ENCODE data around the gene CMTR2.

CMTR2 gene, protein sequence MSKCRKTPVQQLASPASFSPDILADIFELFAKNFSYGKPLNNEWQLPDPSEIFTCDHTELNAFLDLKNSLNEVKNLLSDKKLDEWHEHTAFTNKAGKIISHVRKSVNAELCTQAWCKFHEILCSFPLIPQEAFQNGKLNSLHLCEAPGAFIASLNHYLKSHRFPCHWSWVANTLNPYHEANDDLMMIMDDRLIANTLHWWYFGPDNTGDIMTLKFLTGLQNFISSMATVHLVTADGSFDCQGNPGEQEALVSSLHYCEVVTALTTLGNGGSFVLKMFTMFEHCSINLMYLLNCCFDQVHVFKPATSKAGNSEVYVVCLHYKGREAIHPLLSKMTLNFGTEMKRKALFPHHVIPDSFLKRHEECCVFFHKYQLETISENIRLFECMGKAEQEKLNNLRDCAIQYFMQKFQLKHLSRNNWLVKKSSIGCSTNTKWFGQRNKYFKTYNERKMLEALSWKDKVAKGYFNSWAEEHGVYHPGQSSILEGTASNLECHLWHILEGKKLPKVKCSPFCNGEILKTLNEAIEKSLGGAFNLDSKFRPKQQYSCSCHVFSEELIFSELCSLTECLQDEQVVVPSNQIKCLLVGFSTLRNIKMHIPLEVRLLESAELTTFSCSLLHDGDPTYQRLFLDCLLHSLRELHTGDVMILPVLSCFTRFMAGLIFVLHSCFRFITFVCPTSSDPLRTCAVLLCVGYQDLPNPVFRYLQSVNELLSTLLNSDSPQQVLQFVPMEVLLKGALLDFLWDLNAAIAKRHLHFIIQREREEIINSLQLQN

DNA sequence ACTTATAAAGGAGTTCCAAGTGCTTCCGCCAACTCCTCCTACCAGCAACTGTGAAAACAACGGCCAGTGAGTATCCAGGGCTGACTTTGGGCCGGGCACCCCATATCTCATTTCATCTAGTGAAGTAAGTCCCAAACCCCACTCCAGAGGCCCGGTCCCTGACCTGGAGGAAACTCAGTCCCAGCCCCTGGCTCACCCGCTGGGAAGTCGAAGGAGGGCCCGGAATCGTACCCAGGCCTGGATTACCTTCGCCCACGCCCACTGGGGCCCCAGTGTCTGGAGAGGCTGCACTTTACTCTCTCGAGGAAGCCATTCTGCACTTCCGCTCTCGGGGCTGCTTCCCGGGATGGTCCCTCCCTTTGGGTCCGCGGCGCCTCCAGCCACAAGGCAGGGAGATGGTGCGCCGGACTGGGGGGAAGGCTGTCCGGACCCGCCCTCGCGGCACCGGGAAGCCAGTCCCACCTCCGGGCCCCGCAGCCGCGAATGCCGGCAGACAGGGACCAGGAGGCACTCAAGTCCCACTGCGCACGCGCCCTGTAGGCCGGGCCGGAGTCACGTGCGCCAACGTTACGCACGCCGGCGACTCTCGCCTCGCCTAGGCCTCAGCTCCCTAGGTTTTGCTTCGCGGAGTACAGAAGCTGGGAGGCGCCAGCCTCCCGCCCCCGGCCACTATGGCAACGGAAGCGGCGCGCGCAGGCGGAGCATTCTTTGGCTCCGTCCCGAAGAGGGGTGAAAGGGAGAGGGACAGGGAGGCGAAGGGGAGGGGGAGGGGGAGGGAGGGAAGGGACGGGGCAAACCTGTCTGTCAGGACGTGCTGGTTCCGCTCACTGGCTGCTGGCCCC is at the start of gene CMTR2:
TSS of gene CMTR2 (minus strand) at position 513 of the 842 bp plus-strand sequence. CDS start 3,482 bp downstream, outside the sequence.
- ChIA-PET POLR2A (interaction anchor here (1.0 kb wide), 1 partner anchor 49 kb away, joined by 3 read pairs; no protein-coding TSS in a partner anchor), CTCF (no interaction called here)
- TF ChIP-seq L3MBTL2 (conservative IDR thresholded peaks at IDR 0.05) = peak; percentile 97
- no peak for TF ChIP-seq TARDBP (IDR thresholded peaks at IDR 0.05)
- DNase-seq (ENCODE audit: extremely low spot score) = peak; percentile 92

DNA sequence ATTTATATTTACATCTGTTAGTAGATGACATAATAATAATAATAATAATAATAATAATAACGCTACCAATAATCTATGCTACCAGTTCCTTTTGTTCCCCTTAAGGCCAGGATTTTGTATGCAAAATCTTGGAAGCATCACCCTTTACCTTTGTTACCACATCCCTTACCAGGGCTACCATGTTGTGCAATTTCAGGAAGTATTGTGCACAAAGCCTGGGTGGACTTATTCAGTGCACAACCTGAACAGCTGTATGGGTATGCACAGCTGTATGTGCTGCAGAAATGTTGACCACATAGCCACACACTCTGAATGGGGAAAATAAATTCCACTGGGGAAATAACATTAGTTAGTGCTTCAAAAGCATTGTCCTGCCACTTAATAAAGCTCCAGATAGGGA is 49.4 kb upstream of the CMTR2 start:
- TF ChIP-seq FOXA1 (IDR thresholded peaks at IDR 0.05) (no peak), SP1 (IDR thresholded peaks at IDR 0.05) (no peak), HDGF (IDR thresholded peaks at IDR 0.05; ENCODE audit: borderline replicate concordance) (no peak), ZNF384 (IDR thresholded peaks at IDR 0.05) (no peak), CTBP1 (IDR thresholded peaks at IDR 0.05; ENCODE audit: borderline replicate concordance) (no peak), FOXM1 (IDR thresholded peaks at IDR 0.05; ENCODE audit: borderline replicate concordance) (no peak), TARDBP (IDR thresholded peaks at IDR 0.05) (no peak), ARNT (IDR thresholded peaks at IDR 0.05) (no peak), SUZ12 (IDR thresholded peaks at IDR 0.05) (no peak)
- POLR2A ChIA-PET = no interaction called here
- DNase-seq (ENCODE audit: extremely low spot score) = no peak
- CTCF ChIA-PET = interaction anchor here (0.8 kb wide), 1 partner anchor 27 kb away, joined by 4 read pairs; no protein-coding TSS in a partner anchor

DNA sequence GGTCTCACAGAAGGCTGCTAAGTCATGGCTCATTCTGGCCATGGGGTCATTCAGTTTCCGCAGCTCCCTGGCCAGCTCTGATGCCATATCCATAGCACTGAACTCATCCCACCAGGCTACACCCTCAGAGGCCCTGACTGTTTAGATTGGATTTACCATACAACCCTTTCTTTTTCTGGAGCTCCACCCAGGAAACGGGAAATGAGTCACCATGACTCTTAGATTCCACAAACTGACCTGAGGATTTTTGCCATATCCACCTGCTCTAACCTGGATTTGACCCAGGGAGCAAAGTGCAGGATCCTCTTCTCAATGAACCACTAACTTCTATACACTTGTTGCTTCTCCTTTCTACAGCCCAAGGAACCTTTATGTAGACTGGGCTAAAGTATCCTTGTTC is 49.0 kb upstream of the CMTR2 start:
- no peak for DNase-seq (ENCODE audit: extremely low spot score)
- POLR2A ChIA-PET = no interaction called here
- CTCF ChIA-PET = interaction anchor here (0.8 kb wide), 1 partner anchor 26 kb away, joined by 4 read pairs; no protein-coding TSS in a partner anchor
- TF ChIP-seq FOXA1 (IDR thresholded peaks at IDR 0.05) (no peak), ZNF384 (IDR thresholded peaks at IDR 0.05) (no peak), NFRKB (IDR thresholded peaks at IDR 0.05) (no peak), HDGF (IDR thresholded peaks at IDR 0.05; ENCODE audit: borderline replicate concordance) (no peak), FOXM1 (IDR thresholded peaks at IDR 0.05; ENCODE audit: borderline replicate concordance) (no peak), TARDBP (IDR thresholded peaks at IDR 0.05) (no peak), CTBP1 (IDR thresholded peaks at IDR 0.05; ENCODE audit: borderline replicate concordance) (no peak), SUZ12 (IDR thresholded peaks at IDR 0.05) (no peak), LEF1 (IDR thresholded peaks at IDR 0.05; ENCODE audit: borderline replicate concordance) (no peak), ELF4 (IDR thresholded peaks at IDR 0.05) (no peak)
- TF ChIP-seq, protein P1, sequence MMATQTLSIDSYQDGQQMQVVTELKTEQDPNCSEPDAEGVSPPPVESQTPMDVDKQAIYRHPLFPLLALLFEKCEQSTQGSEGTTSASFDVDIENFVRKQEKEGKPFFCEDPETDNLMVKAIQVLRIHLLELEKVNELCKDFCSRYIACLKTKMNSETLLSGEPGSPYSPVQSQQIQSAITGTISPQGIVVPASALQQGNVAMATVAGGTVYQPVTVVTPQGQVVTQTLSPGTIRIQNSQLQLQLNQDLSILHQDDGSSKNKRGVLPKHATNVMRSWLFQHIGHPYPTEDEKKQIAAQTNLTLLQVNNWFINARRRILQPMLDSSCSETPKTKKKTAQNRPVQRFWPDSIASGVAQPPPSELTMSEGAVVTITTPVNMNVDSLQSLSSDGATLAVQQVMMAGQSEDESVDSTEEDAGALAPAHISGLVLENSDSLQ (IDR thresholded peaks at IDR 0.05) = no peak

DNA sequence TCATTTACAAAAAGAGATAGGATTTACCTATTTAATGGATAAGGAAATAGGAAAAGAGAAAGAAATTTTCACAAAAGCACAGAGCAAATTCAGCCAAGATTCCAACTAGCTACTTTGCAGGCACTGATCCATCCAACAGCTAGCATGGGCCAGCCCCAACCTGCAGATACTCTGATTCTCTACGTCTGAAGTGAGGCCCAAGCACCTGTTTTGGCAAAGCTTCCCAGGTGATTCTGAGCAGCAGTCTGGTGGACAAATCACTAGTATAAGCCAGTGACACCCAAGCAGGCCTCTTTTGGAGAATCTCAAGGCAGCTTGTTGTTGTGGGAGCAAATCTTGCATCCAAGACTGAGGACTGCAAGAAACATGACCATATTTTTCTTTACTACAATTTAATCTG is 48.4 kb upstream of the CMTR2 start:
- DNase-seq (ENCODE audit: extremely low spot score) = no peak
- ChIA-PET POLR2A (no interaction called here), CTCF (no interaction called here)
- TF ChIP-seq SUZ12 (IDR thresholded peaks at IDR 0.05) = no peak
- no peak for TF ChIP-seq HDGF (IDR thresholded peaks at IDR 0.05; ENCODE audit: borderline replicate concordance)
- no peak for TF ChIP-seq FOXA1 (IDR thresholded peaks at IDR 0.05)
- no peak for TF ChIP-seq L3MBTL2 (conservative IDR thresholded peaks at IDR 0.05)
- no peak for TF ChIP-seq BHLHE40 (IDR thresholded peaks at IDR 0.05; ENCODE audit: borderline replicate concordance)
- no peak for TF ChIP-seq ZNF384 (IDR thresholded peaks at IDR 0.05)
- no peak for TF ChIP-seq SP1 (IDR thresholded peaks at IDR 0.05)
- TF ChIP-seq NFRKB (IDR thresholded peaks at IDR 0.05) = no peak

DNA sequence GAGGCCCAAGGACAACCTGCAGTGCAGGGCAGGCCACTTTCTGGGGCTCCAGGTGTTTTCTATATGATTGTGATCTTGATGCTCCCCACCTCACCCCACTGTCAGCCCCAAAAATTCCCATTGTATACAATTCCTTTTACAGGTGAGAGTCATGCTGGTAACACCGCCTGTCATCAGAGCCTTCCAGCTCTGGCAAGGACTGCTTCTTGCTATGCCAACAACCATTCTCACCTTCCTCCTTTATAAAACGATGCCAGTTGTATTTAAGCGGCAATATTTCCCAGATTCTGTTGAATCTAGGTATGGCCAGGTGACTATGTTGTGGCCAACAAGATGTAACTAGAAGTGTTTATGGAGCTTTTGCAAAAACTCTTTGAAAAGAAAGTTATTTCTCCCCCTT is 38.9 kb upstream of the CMTR2 start:
- no peak for DNase-seq (ENCODE audit: extremely low spot score)
- POLR2A ChIA-PET = no interaction called here
- CTCF ChIA-PET = no interaction called here

More for the DNA sequence above, 38.9 kb upstream of the CMTR2 start:
- no peak for TF ChIP-seq FOXK2 (IDR thresholded peaks at IDR 0.05)
- no peak for TF ChIP-seq SP1 (IDR thresholded peaks at IDR 0.05)
- no peak for TF ChIP-seq ARNT (IDR thresholded peaks at IDR 0.05)
- TF ChIP-seq TARDBP (IDR thresholded peaks at IDR 0.05) = no peak
- TF ChIP-seq CTBP1 (IDR thresholded peaks at IDR 0.05; ENCODE audit: borderline replicate concordance) = no peak
- no peak for TF ChIP-seq HDGF (IDR thresholded peaks at IDR 0.05; ENCODE audit: borderline replicate concordance)
- no peak for TF ChIP-seq L3MBTL2 (conservative IDR thresholded peaks at IDR 0.05)
- no peak for TF ChIP-seq ELF4 (IDR thresholded peaks at IDR 0.05)
- TF ChIP-seq FOXA1 (IDR thresholded peaks at IDR 0.05) = no peak
- TF ChIP-seq FOXM1 (IDR thresholded peaks at IDR 0.05; ENCODE audit: borderline replicate concordance) = no peak
- TF ChIP-seq, protein P1 (IDR thresholded peaks at IDR 0.05) = no peak
- no peak for TF ChIP-seq NFRKB (IDR thresholded peaks at IDR 0.05)
- TF ChIP-seq SUZ12 (IDR thresholded peaks at IDR 0.05) = no peak
- TF ChIP-seq LEF1 (IDR thresholded peaks at IDR 0.05; ENCODE audit: borderline replicate concordance) = no peak
- no peak for TF ChIP-seq BHLHE40 (IDR thresholded peaks at IDR 0.05; ENCODE audit: borderline replicate concordance)
- no peak for TF ChIP-seq ZNF384 (IDR thresholded peaks at IDR 0.05)

All from HEK293T (cell line).